ENCODE measurements around the gene GSTM3. TPM values are rescaled to one million over a fixed set of nuclear protein-coding genes. Genes with fewer than 3 reads are reported as not detected.

Gene GSTM3
- total RNA-seq, result 25.0 and 57.0 TPM in 2 replicates

DNA sequence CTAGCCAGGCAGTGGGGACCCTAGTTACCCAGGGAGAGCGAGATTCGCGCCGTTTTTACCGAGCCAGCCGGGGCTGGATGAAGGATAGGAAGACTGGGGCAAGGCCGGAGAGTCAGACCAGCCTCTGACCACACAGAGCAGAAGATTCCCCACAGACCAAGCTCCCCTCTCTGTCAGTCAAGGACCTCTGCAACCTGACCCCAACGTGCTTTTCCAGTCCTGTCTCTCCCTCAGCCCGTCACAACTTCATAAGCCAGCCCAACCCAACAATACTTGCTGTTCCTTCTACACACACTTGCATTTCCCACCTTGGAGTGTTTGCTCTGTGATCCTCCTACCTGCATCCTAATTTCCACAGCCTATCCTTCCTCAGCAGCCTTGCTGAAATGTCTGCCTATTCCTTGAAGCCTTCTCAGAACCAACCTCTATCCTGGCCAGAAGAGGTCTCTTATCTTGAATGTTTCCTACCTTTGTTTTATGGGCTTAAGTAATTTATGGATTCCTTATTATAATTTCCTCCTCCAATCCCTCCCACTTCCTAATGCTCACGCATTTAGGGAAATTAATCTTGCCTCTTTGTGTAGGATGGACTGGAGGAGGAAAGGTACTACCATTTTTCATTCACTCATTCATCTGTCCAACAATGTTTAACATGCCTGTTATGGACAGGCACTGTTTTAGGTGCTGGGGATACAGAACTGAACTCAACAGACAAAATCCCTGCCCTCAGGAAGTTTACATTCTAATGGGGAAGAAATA is at the start of gene GSTM3:
GSTM3 (minus strand) TSS at position 424 of the 759 bp plus-strand sequence. CDS start 751 bp downstream, outside the sequence.
- DNase-seq (ENCODE audit: low read depth, low spot score), result no peak

DNA sequence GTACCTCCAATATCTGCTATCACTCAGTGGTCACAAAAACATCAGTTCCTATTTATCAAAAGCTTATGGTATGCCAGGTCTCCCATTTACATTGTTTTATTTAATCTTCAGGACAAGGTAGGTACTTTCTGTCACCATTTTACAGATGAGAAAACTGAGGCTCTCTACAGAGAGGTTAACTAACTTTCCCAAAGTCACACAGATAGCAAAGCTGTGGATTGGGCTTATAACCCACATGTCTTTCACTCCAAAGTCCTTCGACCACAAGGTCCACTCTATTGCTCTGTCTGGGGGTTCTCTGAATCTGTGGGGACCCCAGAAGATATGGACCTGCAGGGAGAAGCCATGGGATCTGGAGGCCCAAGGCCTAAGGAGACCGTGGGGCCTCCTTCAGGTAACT is 49.5 kb upstream of the GSTM3 start:
- no peak for DNase-seq (ENCODE audit: low read depth, low spot score)

DNA sequence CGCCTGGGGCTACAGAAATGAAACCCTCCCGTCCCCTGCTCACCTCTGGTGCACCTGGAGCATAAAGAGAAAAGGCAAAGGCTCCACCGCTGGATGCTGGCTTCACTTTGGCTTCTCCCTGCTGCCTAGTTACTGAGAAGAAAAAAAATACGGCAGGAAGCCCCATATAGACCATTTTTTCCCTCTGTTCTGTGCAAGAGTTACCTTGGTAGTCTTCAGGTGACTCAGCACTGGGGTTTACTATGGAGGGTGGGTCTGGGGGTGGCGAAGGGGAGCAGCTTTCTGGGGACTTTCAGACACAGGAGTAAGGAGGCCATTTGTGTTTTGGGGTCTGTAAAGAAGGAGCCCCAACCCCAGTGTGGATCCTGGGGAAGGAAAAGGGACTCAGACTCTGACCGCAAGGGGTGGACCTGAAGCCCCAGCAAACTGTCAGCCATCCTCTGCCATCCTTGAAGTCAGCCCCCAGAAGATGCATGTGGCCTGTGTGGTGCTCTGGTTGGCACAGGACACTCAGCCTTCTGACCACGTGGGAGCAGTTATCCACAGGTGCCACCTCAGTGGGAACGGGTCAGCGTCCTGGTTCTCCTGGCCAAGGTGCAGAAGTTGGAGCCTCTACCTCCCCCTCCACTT is 48.8 kb upstream of the GSTM3 start:
- no peak for DNase-seq (ENCODE audit: low read depth, low spot score)

DNA sequence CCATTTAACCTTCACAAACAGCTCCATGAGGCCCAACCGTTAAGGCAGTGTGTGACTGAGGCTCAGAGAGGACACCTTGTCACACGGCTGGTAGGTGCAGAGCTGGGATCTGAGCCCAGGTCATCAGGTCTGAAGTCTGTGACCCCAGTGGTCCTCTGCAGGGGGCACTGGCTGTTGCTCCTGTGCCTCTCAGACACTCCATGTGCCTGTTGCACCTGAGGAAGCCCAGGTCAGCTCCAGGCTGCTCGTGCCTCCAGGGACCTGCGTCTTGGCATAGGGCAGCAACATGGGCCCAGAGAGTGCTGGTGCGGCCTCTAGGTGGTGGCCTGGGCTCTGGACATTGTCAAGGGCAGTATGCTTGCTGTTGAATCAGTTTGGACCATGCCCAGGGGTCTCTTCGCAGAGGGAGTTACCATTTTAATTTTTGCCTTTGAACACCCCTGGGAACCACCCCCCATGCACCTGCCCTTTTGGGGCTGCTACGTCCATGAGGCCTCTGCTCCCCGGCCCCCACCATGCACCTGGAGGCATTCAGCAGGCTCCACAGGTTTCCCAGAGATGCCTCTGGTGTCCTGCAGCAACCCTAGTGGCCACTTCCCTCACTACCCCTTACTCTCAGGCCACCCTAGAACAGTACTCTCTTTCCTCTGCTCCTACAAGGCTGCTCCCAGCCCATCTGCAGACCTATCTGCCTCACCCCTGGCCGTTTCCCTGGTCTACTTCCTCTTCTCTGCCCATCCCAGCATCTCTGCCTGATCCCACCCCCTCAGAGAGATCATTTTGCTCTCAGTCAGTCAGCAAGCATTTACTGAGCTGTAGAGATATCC is 48.1 kb upstream of the GSTM3 start:
- no peak for DNase-seq (ENCODE audit: low read depth, low spot score)

DNA sequence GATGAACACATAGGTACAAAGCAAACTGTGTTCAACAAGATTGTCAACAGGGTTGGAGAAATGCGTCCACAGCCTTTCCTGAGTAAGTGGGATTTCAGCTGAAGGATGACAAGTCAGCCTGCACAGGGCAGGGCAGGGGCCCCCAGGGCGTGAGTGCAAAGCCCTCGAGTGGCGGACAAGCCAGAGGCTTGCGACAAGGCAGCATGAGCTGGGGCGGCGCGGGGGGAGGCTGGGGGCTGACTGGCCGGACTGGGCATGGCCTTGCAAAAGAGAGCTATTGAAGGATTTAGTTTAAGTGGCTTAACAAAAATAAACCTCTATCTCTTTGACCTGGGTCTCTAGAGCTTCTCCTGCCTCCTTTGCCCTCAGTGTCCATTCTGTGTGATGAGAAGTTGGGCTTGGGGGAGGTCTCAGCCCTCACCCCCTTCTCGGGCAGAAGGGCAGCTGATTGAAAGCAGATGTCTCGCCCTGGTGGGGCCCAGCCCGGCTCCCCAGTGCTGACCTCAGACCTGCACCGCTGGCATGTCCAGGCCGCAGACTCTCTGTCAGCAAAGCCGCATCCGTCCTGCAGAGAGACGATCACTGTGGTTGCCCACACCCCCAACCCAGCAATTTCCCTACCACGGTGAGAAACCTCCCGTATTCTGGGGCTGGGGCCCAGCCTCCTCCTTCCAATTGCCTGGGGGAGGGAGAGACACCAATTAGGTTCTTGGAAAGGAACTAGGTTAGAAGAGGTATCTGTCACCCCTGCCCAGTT is 47.2 kb upstream of the GSTM3 start:
- no peak for DNase-seq (ENCODE audit: low read depth, low spot score)

DNA sequence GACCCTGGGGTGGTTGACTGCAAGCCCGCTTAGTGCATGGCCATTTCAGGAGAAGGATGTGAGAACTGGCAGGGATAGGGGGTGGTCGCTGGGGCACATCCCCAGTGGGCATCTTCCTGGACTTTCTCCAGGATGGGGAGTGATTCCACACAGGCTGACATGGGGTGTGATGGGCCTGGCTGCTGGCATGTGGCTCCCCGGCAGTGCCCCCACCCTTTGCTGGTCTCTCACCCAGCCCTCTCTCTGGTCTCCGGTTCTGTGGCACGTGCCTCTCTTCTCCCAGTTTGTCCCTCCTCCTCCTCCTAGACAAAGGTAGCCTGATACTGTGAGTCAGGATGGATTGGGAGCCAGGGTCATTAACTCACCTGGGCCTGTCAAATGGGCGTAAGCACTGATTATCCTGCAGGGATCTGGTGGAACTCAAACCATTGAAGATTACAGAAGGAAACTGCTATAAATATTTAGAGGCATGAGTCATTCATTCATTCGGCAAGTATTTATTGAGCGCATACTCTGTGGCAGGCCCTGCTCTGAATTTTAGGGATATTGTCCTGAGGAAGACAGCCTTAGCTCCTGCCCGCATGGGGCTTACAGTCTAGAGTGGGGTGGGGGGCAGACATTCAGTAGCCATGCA is 46.5 kb upstream of the GSTM3 start:
- DNase-seq (ENCODE audit: low read depth, low spot score), result no peak

DNA sequence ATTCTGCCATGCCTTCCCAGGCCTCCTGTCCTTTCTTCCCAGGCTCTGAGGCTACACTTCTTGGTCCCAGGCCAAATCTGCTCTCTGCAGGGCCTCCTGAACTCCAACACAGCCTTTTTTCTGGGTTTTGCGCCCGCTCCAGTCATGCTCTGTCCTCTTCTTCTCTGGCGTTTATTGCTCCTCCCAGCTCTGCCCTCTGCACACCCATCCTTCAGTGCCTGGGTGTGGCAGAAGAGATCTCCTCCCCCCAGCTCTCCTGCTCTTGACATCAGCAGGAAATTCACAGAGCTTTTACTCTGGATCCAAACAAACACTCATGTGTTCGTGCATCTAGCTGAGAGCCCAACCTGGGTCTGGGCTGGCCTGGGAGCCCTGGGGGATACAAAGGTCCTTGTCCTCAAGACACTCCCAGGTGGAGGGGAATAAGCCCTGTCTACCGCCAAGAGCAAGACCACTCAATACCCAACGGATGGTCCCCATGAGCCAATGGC is 45.7 kb upstream of the GSTM3 start:
- DNase-seq (ENCODE audit: low read depth, low spot score), result no peak

DNA sequence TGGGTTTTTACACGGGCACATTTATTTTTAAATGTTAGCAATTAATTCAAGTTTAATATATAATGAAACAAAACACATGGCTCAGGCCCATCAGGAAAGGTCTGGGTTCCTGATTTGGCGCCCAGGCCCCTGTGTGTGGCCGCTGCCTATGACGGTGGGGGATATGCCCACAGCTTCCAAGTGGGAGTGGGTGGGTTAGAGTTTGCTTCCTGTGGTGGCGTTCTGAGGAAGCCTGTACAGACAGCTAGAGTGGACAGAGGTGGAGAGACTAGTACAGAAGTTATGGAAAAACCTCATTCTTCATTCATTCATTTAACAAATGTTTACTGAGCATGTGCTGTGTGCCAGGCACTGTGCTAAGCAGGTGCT is 45.3 kb upstream of the GSTM3 start:
- no peak for DNase-seq (ENCODE audit: low read depth, low spot score)

DNA sequence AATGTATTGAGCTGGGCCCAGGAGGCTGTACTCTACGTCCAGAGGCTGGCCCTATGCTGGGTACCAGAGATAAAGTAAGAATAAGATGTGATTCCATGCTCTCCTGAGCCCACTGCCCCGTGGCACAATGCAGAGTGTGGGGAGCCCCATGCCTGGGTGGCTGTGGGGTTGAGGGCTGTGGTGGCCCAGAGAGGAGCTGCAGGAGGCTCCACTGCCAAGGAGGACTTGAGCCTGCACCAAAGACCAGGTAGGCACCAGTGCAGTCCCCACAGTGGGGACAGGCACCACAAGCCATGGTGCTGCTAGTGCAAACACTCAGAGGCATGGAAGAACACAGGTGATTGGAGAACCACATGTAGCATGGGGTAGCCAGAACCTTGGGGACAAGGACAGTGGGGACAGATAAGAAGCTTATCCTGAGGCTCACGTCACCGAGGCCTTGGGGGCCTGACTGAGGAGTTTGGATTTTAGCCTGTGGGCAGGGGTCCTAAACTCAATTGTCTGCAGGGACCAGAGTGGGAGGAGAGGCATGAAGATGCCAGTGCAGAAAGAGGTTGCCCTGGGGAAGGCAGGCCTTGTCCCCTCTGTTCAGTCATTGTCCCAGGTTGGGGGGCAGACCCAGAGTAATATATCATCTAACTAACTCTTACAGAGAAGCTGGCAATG is 44.7 kb upstream of the GSTM3 start:
- no peak for DNase-seq (ENCODE audit: low read depth, low spot score)

DNA sequence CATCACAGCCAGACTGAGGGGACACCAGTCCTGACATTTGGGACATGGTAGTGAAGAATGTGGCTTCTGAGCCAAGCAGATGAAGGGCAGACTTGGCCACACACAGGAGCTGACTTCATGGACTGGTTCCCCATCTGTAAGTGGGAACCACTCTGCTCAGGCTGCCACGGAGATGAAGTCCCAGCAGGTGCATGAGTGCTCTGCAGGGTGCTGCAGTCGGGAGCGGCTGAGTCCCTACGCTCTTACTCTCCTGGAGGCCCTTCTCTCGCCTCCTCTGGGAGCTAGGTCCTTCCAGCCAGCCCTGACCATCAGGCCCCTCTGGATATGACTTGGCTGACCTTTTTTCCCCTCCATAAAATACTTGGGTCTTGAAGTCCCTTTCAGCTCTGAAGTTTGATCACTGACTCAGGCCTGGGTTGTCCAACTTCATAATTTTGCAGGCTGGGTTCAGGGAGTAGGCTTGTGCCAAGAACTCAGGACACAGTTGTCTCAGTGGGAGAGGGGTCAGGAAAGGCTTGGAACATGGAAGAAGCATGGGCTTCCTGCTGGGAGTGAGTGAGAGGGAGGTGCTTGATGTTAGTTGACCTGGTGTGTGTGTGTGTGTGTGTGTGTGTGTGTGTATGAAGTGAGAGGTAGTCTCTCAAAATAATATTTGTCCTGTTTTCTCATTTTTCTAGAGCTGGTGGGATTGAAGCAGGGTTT is 43.9 kb upstream of the GSTM3 start:
- no peak for DNase-seq (ENCODE audit: low read depth, low spot score)

DNA sequence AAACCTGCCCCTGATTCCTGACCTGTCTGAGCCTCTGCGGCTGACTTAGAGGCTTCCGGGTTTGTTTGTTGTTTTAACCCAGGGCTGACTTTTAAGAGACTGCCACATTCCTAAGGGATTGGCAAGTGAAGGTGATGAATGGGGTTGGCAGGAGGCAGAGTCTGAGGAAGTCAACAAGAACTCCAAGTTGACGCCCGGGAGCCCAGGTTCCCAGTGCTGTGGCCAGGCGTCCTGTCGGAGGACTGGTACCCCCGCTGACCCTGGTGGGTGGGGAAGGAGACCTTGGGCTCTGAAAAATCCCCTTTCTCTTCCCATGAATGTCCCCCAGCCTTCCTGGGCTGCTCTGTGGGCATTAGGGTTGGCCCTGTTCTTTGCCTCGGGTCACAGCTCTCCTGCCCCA is 42.6 kb upstream of the GSTM3 start:
- peak; percentile 63 for DNase-seq (ENCODE audit: low read depth, low spot score)

DNA sequence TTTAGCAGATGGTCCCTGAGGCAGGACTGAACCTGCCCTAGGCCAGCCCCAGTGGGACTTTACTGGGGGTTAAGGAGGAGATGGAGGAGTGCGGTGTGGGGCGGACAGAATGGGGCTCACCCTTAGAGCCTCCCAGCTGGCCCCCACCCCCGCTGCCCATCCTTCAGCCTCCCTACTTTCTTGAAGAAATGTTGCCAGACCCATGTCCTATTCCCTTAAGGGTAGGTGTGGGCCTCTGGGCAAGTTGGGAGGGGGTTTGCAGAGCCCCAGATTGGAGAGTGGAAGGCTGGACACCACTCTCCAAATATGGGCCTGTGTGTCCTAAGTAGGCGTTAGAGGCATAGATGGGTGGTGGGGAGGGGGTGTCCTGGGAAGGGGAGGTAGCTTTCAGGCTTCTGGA is 42.1 kb upstream of the GSTM3 start:
- no peak for DNase-seq (ENCODE audit: low read depth, low spot score)

DNA sequence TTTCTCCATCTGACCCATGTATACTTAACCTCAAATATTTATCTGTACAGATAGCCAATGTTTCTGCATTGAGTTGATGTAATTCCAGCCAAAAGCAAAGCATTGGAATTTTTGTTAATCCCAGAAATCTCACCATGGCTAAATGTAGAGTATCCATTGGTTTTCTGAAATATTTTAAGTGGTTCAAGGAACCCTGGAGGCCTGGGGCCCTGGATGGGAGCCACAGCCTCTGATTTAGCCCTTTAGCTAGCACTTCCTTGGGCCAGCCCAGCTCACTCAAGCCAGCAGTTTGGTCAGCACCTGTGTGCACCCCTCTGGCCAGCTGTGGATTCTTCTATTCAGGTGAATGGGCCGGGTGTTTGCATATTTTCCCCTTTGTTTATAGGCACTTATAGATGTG is 41.7 kb upstream of the GSTM3 start:
- DNase-seq (ENCODE audit: low read depth, low spot score), result no peak

DNA sequence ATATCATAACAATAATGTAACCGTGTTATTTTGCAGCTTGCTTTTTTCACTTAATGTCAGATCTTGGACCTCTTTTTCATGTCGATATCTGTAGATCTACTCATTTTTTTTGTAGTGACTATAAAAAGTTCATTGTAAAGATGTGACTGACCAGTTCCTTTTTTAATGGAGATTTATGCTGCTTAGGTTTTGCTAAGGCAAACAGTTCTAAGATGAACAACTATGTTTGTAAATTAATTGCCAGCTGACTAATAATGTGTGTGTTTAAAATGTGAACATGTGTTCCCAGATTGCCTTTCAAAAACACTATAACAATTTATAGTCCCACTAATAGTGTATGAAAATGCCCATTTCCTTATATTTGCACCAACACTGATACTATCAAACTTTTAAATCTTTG is 41.0 kb upstream of the GSTM3 start:
- DNase-seq (ENCODE audit: low read depth, low spot score), result no peak

DNA sequence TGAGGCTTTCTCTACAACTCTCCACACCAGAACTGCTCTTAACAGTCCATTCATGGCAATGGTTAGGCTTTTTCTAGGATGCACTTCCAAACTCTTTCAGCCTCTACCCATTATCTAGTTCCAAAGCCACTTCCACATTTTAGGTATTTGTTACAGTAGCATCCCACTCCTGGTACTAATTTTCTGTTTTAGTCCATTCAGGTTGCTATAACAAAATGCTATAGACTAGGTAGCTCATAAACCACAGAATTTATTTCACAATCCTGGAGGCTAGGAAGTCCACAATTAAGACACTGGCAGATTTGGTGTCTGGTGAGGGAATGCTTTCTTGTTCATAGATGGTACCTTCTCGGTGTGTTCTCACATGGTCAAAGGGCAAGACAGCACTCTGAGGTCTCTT is 40.1 kb upstream of the GSTM3 start:
- no peak for DNase-seq (ENCODE audit: low read depth, low spot score)

DNA sequence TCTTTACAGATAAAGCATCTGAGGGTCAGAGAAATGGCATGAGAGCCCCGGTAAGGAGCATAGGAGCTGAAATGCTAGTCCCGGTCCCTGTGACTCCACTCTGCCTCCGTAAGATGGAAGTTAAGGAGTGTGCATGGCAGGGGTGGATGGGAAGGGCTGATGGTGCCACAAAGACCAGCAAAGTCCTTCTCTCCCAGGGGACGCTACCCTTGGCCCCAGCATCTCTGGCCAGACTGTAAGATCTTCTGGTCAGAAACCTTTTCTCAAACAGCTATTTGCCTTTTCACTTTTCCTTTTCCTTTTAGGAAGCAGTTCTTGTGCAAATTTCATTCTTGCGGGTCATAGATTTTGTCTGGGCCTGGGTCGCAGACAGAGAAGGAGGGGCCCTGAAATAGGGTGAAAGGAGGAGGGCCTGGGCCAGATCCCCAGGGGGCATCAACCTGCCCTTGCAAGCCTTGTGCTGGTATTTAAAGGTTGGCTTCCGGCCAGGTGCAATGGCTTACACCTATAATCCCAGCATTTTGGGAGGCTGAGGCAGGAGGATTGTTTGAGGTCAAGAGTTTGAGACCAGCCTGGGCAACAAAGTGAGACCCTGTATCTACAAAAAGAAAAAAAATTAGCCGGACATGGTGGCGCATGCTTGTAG is 37.3 kb upstream of the GSTM3 start:
- no peak for DNase-seq (ENCODE audit: low read depth, low spot score)

DNA sequence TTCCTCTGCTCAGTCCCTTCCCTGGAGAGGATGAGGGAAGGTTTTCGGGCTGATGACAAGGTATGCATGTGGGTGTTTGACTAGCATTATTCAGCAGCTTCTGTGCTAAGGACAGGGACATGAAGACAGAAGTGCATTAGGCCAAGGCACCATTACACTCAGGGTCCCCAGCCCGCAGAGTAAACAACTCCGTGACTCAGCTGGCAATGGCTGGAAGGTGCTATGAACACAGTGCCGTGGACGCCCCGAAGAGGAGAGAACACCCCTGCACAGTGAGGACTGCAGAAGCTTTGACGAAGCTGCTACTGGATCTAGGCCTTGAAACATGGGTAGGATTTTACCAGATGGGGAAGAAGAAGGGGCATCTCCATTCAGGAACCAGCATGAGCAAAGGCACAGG is 36.6 kb upstream of the GSTM3 start:
- DNase-seq (ENCODE audit: low read depth, low spot score), result no peak

DNA sequence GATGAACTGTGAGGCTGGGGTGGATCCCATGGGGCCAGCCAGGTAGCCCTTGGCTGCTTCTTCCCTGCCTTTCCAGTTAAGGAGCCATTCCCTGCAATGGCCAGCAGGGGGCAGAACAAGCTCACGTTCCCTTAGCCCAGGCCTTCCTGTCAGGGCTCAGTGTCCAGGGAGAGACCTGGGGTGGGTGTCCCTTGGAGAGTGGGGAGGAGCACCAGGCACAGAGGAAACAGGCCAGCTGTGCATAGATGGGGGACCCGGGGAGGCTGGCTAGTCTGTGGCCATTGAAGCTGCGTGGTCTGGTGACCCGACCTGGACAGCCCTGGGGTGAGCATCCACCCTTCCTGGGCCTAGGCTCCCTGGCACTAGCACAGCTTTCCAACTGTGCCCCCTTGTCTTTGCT is 36.1 kb upstream of the GSTM3 start:
- DNase-seq (ENCODE audit: low read depth, low spot score), result peak; percentile 29

DNA sequence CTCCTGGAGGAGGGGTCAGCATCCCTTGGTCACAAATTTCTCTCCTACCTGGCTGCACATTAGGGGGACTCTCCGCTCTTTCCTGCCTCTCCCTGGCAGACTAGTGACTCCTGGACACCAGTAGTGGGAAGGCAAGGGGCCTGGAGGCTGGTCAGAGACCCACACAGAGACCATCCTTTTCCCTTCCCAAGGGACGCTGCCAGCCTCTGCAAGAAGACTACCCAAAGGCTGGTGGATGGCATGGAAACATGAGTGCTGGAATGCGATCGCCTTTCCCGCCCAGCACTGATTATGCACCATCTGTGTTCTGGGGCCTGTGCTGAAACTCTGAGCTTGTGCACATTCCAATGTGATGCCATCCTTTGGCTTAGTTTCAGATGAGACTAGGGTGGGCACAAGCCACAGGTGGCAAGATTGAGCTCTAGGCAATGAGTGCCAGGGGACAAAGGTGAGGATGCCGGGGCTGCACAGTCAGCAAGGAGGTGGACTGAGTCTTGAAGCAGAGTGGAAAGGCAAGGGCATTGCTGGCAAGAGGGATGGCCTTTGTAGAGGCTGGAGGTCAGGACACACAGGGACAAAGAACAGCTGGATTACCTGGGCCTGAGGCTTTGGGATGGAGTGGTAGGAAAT is 35.5 kb upstream of the GSTM3 start:
- no peak for DNase-seq (ENCODE audit: low read depth, low spot score)

All from pulmonary artery endothelial cell (primary cell).